ENCODE data around the gene NTRK3.

NTRK3 gene

DNA sequence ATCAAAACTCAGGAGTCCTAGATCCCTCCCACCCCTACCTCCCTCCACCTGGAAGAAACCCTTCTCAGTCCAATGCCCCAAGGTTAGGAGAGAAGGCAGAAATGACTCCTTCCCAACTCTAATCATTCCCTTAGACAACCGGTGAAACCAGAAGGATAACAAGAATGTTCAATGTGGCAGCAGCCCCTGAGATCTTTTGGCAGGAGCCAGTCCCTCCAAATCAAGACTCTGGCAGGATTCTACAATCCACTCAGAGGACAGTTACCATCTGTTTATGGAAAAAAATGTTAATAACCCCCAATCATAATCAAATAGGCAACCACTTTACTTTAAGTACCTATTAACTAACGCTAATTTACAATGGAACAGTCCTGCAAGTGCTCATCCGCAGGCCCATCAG lies 136.5 kb downstream of the NTRK3 start:
- DNase-seq (ENCODE audit: low spot score): no peak

DNA sequence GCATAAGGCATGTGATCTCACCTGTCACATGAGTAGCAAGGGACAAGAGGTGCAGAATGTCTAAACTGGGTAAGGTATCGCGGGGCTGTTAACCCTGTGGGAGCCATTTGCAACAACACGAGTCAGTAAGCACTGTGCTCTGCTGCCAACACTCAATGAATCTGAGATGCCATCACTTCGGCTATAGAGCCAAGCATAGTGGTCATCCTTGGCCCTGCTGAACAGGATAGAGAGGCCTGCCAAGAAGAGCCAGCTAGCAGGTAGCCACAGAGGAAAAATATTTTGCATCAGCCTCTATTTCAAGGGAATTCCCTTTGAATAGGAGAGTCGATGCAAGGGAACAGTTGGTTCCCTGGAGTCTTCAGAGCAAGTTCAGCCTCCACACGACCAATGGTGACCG lies 137.8 kb downstream of the NTRK3 start:
- no peak for DNase-seq (ENCODE audit: low spot score)

DNA sequence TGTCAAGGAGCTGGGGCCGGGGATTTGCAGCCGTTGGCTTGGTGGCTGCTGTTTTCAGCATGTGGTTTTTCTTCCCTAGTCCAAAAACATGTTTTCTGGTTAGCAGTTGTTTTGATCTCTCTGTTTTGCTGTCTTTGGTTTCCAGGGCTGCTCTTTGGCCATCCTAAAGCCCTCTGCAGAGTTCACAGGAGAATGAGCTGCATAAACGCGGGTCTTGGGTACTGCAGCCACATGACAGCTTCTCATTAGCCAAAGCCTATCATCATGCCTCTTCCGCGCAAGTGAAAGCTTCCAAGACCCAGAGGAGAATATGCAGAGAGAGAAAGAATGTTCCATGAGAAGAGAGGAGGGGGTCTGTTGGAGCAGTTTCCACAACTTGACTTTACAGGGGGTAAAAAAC lies 138.5 kb downstream of the NTRK3 start:
- DNase-seq (ENCODE audit: low spot score): no peak

DNA sequence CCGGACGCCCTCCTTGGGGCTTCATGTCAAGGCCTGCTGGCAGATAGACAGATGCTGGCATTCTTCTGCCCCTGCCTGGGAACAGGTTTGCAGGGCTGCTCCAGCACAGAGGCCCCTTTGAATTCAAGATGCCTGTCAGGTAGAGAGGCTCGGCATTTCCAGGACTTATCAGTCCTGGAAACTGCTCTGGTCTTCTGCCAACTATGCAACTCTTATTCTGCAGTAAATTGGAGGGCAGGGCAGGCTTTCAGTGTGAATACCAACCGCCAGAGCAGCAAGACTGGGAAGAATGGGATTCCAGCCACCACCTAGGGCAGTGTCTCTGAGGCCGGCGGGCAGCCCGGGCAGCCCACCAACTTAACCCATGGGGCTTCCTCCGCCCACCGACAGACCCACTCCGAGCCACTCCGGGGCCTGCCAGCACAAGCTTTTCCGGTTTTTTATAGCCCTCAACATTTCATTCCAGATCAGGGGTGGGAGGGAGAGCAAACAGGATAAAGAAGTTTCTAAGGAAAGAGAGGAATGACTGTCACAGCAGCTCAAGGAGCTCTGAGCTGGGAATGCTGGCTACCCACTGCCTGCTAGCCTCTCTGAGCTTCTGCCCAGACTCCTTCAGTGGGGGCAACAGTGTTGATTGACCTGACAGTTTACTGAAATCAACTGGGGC lies 140.9 kb downstream of the NTRK3 start:
- DNase-seq (ENCODE audit: low spot score): no peak

DNA sequence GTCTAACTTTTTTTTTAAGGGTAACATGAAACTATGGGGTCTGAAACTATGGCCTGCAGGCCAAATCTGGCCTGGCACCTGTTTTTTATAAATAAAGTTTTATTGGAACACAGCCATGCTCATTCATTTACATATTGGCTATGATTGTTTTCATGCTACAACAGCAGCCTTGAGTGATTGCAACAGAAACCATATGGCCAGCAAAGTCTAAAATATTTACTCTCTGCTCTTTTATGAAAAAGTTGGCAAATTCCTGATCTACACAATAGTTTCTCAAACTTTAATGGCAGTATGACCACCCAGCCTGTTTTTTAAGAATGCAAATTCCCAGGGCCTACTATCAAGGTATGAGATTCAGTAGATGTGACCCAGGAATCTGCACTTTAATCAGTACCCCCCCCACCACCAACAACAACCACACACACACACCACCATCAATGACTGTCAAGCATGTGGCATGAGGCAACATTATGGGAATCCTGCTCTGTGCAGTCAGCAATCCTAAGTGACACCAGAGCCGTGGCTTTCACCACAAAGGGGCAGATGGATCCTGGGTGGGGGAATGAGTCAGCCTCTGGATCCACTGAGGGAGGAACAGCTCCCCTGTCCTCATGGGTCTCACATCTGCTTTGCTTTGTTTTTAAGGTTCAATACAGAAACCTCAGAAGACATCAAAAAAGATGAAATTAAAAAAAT lies 142.8 kb downstream of the NTRK3 start:
- no peak for DNase-seq (ENCODE audit: low spot score)

DNA sequence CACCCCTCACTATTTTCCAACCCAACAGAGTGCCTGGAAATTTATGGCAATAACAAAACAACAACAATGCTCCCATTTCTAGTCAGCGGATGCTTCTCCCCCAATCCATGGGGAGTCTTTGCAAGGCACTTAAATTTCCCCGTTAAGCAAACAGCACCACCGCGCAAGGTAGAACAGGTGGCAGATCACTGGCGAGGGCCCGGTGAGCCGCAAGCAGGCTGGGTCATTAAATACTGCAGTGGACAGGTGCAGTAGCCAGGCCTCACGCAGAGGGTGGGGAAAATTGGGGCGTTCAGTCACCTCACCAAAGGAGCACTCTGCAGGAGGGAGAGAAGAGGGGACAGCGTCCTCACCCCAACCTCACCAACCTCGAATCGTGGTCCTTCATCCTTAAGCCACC lies 147.5 kb downstream of the NTRK3 start:
- no peak for DNase-seq (ENCODE audit: low spot score)

DNA sequence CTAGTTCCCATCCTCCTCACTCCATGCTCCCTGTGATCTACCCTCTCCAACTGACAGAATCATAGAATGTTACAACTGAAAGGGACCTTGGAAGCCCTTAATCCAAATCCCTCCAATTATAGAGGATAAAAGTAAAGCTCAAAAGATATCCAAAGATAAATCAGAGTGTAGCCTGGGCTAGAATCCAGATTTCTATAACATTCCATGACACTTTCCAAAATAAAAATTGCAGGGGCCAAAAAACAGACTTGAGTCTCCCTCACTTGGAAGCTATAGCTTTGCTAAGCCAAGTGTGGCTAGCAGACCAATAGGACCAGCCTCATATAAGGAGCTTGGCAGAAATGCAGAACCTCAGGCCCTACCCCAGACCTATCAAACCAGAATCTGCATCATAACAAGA lies 148.1 kb downstream of the NTRK3 start:
- no peak for DNase-seq (ENCODE audit: low spot score)

DNA sequence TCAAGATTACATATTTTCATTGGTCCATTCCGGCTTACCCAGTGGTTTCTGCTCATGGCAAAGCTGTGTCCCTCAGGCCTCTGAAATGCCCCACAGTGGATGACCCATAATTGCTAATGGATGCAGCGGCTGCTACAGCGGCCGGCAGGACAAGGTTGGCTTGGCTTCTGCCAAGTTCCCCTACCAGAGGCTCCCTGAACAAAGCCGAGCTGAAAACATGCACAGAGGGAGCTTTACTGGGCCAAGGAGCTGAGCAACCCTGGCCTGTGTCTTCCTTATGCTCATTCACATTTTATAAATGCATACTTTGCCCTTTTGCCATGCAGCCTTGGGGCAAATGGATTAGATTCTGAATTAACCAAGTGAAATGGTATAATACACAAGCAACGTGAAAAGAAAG lies 150.5 kb downstream of the NTRK3 start:
- DNase-seq (ENCODE audit: low spot score): no peak

DNA sequence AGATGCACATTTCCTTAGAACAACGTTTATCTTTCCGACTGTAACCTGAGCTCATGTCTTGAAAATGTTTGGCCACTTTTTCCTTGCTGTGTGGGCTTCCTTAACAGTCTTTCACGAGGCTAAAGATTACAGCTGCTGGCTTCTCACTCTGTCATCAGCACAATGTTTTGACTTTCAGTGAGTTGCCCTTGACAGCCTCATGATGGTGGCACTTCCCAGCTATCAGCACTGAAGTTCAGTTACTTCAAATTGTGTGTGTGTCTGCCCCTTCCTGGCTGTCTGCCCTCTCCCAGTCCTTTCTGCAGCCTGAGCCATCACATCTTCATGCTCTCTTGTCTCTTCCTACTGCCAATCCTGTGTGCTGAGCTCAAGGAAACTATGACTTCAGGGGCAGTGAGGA lies 152.2 kb downstream of the NTRK3 start:
- DNase-seq (ENCODE audit: low spot score): no peak

DNA sequence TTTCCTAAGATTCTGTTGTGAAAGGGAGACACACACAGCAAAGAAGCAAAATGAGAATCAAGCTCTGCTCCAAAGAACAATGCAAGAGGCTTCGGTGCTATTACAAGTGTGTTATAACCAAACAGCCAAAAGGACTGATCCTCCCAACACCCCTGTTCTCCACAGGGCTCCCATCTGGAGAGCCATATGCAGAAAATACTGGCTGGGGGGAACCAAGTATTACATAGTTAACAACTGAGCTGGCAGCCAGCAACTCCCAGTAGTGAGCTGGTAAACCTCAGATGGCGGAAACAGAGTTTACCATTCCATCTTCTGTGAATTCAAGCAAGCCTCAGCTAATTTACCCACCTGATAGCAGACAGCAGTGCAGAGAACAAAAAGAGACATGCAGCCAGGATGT lies 156.4 kb downstream of the NTRK3 start:
- no peak for DNase-seq (ENCODE audit: low spot score)

DNA sequence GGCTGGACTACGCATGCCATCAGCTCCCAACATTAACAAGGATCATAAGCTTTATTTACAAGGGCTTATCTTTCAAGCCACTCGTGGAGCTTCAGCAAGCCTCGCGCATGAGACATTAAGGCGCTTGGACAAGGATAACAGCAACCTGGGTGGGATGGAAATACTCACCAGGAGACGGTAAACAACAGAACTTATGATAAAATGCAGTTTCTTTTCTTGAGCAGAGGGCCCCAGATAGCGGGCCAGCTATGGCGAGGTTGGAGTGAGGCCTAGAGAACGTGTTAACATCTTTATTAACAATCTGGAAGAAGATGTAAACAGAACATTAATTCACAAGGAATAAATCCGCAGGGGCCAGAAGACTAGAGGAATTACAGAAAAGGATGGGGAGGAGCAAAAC lies 158.2 kb downstream of the NTRK3 start:
- DNase-seq (ENCODE audit: low spot score): no peak

DNA sequence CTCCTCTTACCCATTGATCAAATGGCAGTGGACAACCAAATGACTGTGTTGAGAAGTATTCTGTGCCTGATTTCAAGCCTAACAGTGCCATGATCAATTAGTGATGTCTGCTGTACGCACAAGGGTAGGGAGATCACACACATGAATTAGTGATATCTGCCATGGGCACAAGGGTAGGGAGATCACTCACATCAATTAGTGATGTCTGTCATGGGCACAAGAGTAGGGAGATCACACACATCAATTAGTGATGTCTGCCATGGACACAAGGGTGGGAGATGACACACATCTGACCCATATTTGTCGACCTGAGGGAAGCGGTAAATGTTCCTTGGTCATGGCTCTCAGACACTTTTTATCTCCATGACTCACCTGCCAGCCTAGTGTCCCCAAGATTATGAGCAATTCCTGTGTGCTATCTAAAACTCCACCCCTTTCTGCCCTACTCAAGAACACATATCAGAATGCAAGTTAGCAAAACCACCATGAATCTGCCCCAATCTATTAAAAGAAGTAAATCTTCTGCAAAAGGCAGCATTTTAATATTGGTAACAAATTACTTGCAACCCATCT lies 165.0 kb downstream of the NTRK3 start:
- no peak for DNase-seq (ENCODE audit: low spot score)

DNA sequence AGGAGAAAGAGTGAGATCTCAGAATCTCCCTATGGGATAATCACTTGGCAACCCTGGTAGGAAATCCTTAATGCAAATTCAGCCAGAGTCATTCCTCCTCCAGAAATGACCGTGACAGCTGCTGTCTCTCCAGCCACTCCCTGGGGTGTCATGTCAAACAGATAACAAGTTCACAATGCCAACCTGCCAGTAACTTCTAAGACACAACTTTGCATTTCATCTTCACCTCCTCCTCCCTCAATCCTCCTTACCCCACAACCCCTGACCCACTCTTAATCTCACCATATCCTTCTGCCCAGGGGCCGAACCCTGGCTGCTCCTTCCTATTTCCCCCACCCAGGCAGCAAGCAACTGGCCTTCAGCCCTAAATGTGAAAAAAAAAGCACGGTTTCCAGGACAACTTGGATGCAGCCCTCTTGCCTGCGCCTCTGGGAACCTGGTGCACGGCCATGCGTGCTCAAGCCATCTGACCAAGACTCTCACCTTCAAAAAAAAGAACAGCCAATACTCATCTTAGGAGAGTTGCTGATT lies 166.0 kb downstream of the NTRK3 start:
- no peak for DNase-seq (ENCODE audit: low spot score)

DNA sequence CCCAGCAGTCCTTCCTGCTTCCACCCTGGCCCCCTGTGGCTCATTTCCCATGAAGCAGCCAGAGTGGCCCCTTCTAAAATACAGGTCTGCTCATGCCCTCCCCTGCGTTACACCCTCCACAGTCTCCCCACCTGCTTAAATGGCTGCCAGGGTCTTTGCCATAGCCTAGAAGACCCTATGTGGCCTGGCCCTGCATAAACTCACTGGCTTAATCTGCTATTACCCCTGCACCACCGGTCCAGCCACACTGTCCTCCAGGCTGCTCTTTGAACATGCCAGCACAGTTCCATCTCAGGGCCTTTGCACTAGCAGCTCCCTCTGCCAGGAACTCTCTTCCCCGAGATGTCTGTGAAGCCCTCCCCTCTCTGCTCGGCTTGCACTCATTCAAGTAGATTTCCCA lies 166.8 kb downstream of the NTRK3 start:
- no peak for DNase-seq (ENCODE audit: low spot score)

DNA sequence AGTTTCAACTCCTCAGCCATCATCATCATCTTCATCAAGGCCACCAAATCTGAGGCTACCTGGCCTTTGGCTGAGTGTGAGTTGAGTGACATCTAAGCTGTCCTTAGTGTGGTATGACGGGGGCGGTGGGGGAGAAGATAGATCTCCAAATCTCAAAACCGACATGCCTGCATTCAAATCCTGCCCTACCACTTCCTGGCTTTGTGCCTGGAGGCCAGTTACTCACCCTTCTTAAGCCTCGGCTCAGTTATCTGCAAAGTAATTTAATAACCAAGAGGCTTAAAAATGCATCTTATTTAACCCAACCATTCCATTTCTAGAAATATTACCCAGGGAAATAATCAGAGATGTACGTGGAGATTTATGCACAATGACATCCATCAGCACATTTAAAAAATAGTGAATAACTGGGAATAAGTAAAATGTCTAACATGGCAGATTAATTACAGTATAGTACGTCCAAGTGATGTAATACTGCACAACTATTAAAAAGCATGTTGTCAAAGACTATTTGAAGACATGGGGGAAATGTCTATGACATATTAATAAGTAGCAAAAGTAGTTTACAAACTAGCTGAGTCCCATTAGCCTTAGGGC lies 167.4 kb downstream of the NTRK3 start:
- DNase-seq (ENCODE audit: low spot score): no peak

DNA sequence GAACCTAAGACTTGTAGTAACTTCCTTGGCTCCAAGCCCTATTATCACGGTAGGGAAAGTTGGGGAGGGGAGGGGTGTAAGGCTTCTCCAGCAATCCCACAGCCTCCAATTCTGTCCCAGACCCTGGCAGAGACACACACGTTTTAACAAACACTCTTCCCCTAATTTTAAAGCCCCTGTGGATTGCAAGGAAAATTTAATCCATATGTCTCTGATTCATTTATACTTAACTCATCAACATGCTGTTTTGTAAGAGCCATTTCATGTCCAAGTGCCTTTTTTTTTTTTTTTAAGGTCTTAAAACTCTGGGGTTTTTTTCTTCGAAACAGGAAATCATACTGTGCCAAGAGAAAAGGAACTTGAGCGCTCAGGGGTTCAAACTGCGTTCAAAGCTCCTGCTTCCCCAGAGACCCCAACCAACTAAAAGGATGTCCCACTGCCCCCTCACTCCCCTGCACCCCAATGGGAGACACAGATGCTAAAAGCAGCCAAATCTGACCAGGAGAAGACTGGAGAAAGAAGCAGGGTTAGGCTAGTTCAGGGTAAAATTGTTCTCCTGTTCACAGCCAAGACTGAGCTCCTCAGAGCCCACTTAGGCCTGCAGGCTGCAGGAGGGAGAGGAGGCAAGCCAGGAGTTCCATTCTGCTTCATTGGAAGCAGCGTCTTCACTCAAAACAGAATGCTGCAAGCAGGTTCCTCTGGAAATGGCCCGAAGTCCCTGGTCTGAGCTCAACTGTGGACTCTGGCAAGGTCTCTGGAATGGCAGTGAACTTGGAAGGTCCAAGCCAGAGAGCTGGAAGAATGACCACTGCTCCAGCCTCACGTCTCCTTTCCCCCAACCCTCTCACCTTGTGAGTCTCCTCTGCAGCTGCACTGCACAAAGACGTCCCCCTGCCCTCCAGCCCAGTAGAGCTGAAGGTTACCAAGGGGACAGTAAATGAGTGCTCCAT lies 172.5 kb downstream of the NTRK3 start:
- no peak for DNase-seq (ENCODE audit: low spot score)

DNA sequence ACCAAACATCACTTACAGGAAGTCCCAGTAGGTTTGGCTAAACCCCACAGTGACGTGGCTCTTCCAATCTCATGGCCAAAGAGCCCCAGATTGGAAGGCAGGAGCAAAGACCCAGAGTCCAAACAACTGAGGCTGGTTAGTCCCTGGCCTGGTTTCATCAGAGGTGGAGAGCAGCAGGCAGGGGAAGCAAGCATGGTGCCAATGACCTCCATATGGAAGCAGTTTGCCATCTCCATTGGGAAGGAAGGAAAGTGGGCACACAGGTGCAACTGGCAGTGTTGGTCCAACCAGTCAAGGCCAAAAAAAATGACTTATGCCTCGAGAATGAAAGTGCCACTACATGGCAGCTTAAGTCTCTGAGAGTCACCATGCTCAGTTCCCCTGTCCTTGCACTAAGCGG lies 175.9 kb downstream of the NTRK3 start:
- no peak for DNase-seq (ENCODE audit: low spot score)

DNA sequence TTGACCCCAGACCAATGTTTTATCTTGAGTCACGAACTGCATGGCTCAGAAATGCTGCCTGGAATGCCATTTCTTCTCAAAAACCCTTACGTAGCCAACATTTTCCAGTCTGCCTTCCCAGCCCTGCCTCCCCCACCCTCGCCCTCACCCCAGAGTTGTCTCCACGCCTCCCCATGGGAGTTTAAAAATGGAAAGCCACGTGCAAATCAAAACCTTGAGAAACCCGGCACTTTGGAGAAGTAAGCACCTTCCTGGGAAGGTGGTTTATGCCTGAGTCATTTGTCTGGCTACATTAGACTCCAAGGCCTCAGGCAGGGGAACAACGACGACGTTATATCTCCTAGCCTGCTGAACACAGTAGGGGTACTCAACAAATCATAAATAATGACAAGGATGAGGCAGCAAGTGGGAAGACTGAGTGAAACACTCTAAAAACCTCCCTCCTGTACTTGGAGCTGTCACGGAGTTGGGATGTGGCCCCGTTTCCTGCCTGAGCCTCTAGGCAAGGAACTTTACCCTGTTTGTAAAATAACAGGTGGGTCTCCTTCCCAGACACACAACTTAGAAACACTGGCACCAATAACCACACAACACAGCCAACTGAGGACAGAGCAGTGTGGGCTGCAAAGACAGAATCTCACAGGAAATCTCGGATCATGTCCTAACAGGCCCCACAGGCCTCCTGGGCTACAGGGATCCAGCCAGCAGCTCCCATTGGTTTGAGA lies 179.1 kb downstream of the NTRK3 start:
- DNase-seq (ENCODE audit: low spot score): no peak

DNA sequence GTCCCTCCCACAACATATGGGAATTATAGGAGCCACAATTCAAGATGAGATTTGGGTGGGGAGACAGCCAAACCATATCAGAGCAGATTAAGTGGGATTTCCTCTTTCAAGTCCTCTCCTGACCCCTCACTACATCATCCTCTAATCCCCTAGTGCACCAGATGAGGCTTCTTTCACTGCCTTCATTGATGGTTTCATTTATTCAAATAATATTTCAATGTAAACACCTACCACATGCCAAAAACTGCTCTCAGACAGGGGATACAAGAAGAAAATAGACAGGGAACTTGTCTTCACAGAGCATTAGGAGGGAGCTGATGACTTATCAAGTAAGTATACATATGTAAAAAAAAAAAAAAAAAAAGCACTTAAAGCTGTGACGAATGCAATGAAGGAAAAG lies 180.2 kb downstream of the NTRK3 start:
- no peak for DNase-seq (ENCODE audit: low spot score)

DNA sequence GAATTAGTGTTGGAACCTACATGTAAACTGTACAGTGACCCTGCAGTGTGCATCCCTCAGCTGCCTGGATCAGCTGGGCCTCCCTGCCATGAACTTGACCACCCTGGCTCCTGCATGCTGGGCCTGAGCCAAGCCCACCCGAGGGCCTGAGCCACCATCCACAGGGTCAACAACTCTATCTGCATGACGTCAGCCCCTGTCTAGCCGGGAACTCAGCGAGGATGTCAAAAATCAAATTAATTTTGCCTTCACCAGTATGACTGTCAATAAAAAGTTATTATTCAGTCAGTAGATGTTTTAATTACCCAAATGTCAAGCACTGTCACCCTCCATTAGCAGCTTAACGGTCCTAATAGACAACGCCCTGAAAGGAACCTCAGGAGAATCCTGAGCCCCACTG lies 181.4 kb downstream of the NTRK3 start:
- no peak for DNase-seq (ENCODE audit: low spot score)

DNA sequence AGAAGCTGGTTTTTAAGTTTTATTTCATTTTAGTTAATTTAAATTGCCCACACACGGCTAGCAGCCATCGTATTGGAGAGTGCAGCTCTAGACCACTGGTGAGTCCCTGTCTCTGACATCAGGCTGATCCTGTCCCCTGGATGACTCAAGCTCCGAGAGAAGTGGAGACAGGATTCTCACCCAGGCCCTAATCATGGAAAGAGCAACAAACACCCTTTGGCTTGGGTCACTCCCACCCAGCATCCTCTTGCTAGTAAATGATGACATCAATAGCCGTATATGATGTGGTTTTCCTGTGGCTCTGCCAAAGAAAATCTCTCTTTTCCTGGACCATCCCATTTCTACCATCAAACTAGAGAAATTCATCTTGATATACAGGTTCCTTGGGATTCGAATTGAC lies 182.2 kb downstream of the NTRK3 start:
- no peak for DNase-seq (ENCODE audit: low spot score)

DNA sequence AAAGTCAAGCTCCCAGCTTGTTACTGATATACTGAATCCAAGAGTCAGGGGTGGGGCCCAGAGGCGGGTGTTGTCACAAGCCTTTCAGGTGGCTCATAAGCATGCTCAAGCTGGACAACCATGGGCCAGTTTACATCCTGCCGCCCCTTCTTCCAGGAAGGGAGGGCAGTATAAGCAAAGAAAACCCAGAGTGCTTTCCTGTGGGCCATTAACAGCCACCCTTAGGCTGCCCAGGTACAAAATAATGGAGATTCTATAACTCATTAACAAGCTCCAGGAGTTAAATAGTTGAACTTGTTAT lies 183.2 kb downstream of the NTRK3 start:
- DNase-seq (ENCODE audit: low spot score): no peak

Data from CD4-positive, alpha-beta T cell treated with Interleukin-15 for 4 hours (primary cell).